ENCODE data around the gene EXOC6B.

Gene EXOC6B

GRCh38 chr2:72439892-72440291, 385.9 kb downstream of the EXOC6B start:
- Histone ChIP-seq H2BK120ac (ENCODE audit: insufficient read depth, low read length, poor library complexity) (no peak overlapping the region), H3K9me3 (ENCODE audit: insufficient read depth, low read depth, low read length) (no peaks in the 10 kb centered on the region), H3K27ac (ENCODE audit: low read depth, low read length) (no peak overlapping the region), H3K79me2 (ENCODE audit: control insufficient read depth, insufficient read depth, low read length, poor library complexity) (no peaks in the 10 kb centered on the region), H2BK5ac (ENCODE audit: low read depth, low read length, poor library complexity) (no peak overlapping the region), H2AFZ (ENCODE audit: insufficient read depth, low read length, poor library complexity) (no peak overlapping the region), H4K8ac (ENCODE audit: low read depth, low read length) (no peak overlapping the region), H3K14ac (ENCODE audit: low read length) (no peak overlapping the region), H3K23ac (ENCODE audit: low read length) (no peak overlapping the region), H4K12ac (ENCODE audit: low read depth, low read length) (no peak overlapping the region), H4K91ac (ENCODE audit: low read depth, low read length) (no peak overlapping the region), H2BK12ac (ENCODE audit: low read length) (no peak overlapping the region), H3K4me2 (ENCODE audit: low read length) (no peak overlapping the region), H3K9ac (ENCODE audit: low read length) (no peak overlapping the region), H3K4me1 (ENCODE audit: control insufficient read depth in 1 of 2, insufficient read depth in 2 of 2, low read length in 2 of 2) (no peaks in the 10 kb centered on the region), H3K79me1 (ENCODE audit: low read length) (no peaks in the 10 kb centered on the region), H2AK5ac (ENCODE audit: low read length) (no peak overlapping the region), H3K4ac (ENCODE audit: low read depth, low read length) (no peak overlapping the region), H3K4me3 (ENCODE audit: low read depth, low read length) (no peak overlapping the region), H3K18ac (ENCODE audit: low read length) (no peak overlapping the region), H3K36me3 (ENCODE audit: control insufficient read depth in 1 of 2, insufficient read depth in 2 of 2, low read length in 2 of 2) (no peaks in the 10 kb centered on the region), H3K27me3 (ENCODE audit: insufficient read depth, low read length) (no peaks in the 10 kb centered on the region)
- DNase-seq, result no peak
- no CpG with 5 or more reads among the region's 5 CpGs for WGBS (ENCODE audit: extremely low coverage, insufficient coverage, insufficient read length)

GRCh38 chr2:72438364-72438763, 387.5 kb downstream of the EXOC6B start:
- H3K14ac ChIP-seq (ENCODE audit: low read length), result no peak overlapping the region
- no peak overlapping the region for H2BK120ac ChIP-seq (ENCODE audit: insufficient read depth, low read length, poor library complexity)
- H3K18ac ChIP-seq (ENCODE audit: low read length), result no peak overlapping the region
- H3K27me3 ChIP-seq (ENCODE audit: insufficient read depth, low read length), result no peaks in the 10 kb centered on the region
- H3K79me1 ChIP-seq (ENCODE audit: low read length), result no peaks in the 10 kb centered on the region
- H3K9me3 ChIP-seq (ENCODE audit: insufficient read depth, low read depth, low read length), result no peaks in the 10 kb centered on the region
- no peak overlapping the region for H2AFZ ChIP-seq (ENCODE audit: insufficient read depth, low read length, poor library complexity)
- WGBS (ENCODE audit: extremely low coverage, insufficient coverage, insufficient read length), result no CpG with 5 or more reads among the region's 3 CpGs
- no peak overlapping the region for H2AK5ac ChIP-seq (ENCODE audit: low read length)
- no peak overlapping the region for H3K23ac ChIP-seq (ENCODE audit: low read length)
- no peak overlapping the region for H4K91ac ChIP-seq (ENCODE audit: low read depth, low read length)
- no peak overlapping the region for H3K4me2 ChIP-seq (ENCODE audit: low read length)
- H3K36me3 ChIP-seq (ENCODE audit: control insufficient read depth in 1 of 2, insufficient read depth in 2 of 2, low read length in 2 of 2), result no peaks in the 10 kb centered on the region
- H2BK5ac ChIP-seq (ENCODE audit: low read depth, low read length, poor library complexity), result no peak overlapping the region
- no peak overlapping the region for H3K9ac ChIP-seq (ENCODE audit: low read length)
- H3K27ac ChIP-seq (ENCODE audit: low read depth, low read length), result no peak overlapping the region
- DNase-seq, result no peak
- no peak overlapping the region for H3K4me3 ChIP-seq (ENCODE audit: low read depth, low read length)
- no peak overlapping the region for H3K4ac ChIP-seq (ENCODE audit: low read depth, low read length)
- H3K4me1 ChIP-seq (ENCODE audit: control insufficient read depth in 1 of 2, insufficient read depth in 2 of 2, low read length in 2 of 2), result no peaks in the 10 kb centered on the region
- H4K12ac ChIP-seq (ENCODE audit: low read depth, low read length), result no peak overlapping the region
- H4K8ac ChIP-seq (ENCODE audit: low read depth, low read length), result no peak overlapping the region
- H2BK12ac ChIP-seq (ENCODE audit: low read length), result no peak overlapping the region
- H3K79me2 ChIP-seq (ENCODE audit: control insufficient read depth, insufficient read depth, low read length, poor library complexity), result no peaks in the 10 kb centered on the region

GRCh38 chr2:72431737-72432136, 394.1 kb downstream of the EXOC6B start:
- Histone ChIP-seq H2AFZ (ENCODE audit: insufficient read depth, low read length, poor library complexity) (no peak overlapping the region), H3K79me1 (ENCODE audit: low read length) (no peaks in the 10 kb centered on the region), H3K23ac (ENCODE audit: low read length) (no peak overlapping the region), H4K12ac (ENCODE audit: low read depth, low read length) (no peak overlapping the region), H3K14ac (ENCODE audit: low read length) (no peak overlapping the region), H2BK5ac (ENCODE audit: low read depth, low read length, poor library complexity) (no peak overlapping the region), H3K9ac (ENCODE audit: low read length) (no peak overlapping the region), H3K36me3 (ENCODE audit: control insufficient read depth in 1 of 2, insufficient read depth in 2 of 2, low read length in 2 of 2) (no peaks in the 10 kb centered on the region), H2BK12ac (ENCODE audit: low read length) (no peak overlapping the region), H3K27ac (ENCODE audit: low read depth, low read length) (no peak overlapping the region), H3K4me3 (ENCODE audit: low read depth, low read length) (no peak overlapping the region), H4K91ac (ENCODE audit: low read depth, low read length) (no peak overlapping the region), H2BK120ac (ENCODE audit: insufficient read depth, low read length, poor library complexity) (no peak overlapping the region), H2AK5ac (ENCODE audit: low read length) (no peak overlapping the region), H3K4ac (ENCODE audit: low read depth, low read length) (no peak overlapping the region), H3K79me2 (ENCODE audit: control insufficient read depth, insufficient read depth, low read length, poor library complexity) (no peaks in the 10 kb centered on the region), H4K8ac (ENCODE audit: low read depth, low read length) (no peak overlapping the region), H3K18ac (ENCODE audit: low read length) (no peak overlapping the region), H3K27me3 (ENCODE audit: insufficient read depth, low read length) (no peaks in the 10 kb centered on the region), H3K4me1 (ENCODE audit: control insufficient read depth in 1 of 2, insufficient read depth in 2 of 2, low read length in 2 of 2) (no peaks in the 10 kb centered on the region), H3K9me3 (ENCODE audit: insufficient read depth, low read depth, low read length) (no peaks in the 10 kb centered on the region), H3K4me2 (ENCODE audit: low read length) (no peak overlapping the region)
- DNase-seq, result no peak
- WGBS (ENCODE audit: extremely low coverage, insufficient coverage, insufficient read length), result no CpG with 5 or more reads among the region's 4 CpGs

- H3K79me2 ChIP-seq (ENCODE audit: control insufficient read depth, insufficient read depth, low read length, poor library complexity), result no peaks in the 10 kb centered on the region
- H3K4me2 ChIP-seq (ENCODE audit: low read length), result no peak overlapping the region
- H3K27me3 ChIP-seq (ENCODE audit: insufficient read depth, low read length), result no peaks in the 10 kb centered on the region
- H3K18ac ChIP-seq (ENCODE audit: low read length), result no peak overlapping the region
- no peak overlapping the region for H4K12ac ChIP-seq (ENCODE audit: low read depth, low read length)
- no peaks in the 10 kb centered on the region for H3K4me1 ChIP-seq (ENCODE audit: control insufficient read depth in 1 of 2, insufficient read depth in 2 of 2, low read length in 2 of 2)
- H3K36me3 ChIP-seq (ENCODE audit: control insufficient read depth in 1 of 2, insufficient read depth in 2 of 2, low read length in 2 of 2), result no peaks in the 10 kb centered on the region
- no CpG with 5 or more reads among the region's 15 CpGs for WGBS (ENCODE audit: extremely low coverage, insufficient coverage, insufficient read length)
- no peak overlapping the region for H3K14ac ChIP-seq (ENCODE audit: low read length)
- no peaks in the 10 kb centered on the region for H3K9me3 ChIP-seq (ENCODE audit: insufficient read depth, low read depth, low read length)
- H3K4me3 ChIP-seq (ENCODE audit: low read depth, low read length), result peak overlapping the region; percentile 14
- H4K8ac ChIP-seq (ENCODE audit: low read depth, low read length), result no peak overlapping the region
- H3K27ac ChIP-seq (ENCODE audit: low read depth, low read length), result no peak overlapping the region
- H2AK5ac ChIP-seq (ENCODE audit: low read length), result no peak overlapping the region
- no peak for DNase-seq
- no peak overlapping the region for H2AFZ ChIP-seq (ENCODE audit: insufficient read depth, low read length, poor library complexity)
- H3K79me1 ChIP-seq (ENCODE audit: low read length), result no peaks in the 10 kb centered on the region
- H2BK120ac ChIP-seq (ENCODE audit: insufficient read depth, low read length, poor library complexity), result no peak overlapping the region
- no peak overlapping the region for H3K9ac ChIP-seq (ENCODE audit: low read length)
- H4K91ac ChIP-seq (ENCODE audit: low read depth, low read length), result no peak overlapping the region
- H3K4ac ChIP-seq (ENCODE audit: low read depth, low read length), result no peak overlapping the region
- H2BK12ac ChIP-seq (ENCODE audit: low read length), result no peak overlapping the region
- H2BK5ac ChIP-seq (ENCODE audit: low read depth, low read length, poor library complexity), result no peak overlapping the region
- H3K23ac ChIP-seq (ENCODE audit: low read length), result no peak overlapping the region
These were observed 398.6 kb downstream of the EXOC6B start for GRCh38 chr2:72427022-72427861.
